ENCODE measurements around the gene SLC19A2. TPM values are rescaled to one million over a fixed set of nuclear protein-coding genes. Genes with fewer than 3 reads are reported as not detected.

Gene SLC19A2
- total RNA-seq, 4 donors from 2014 or later: 2.8 to 20.2 (median 14.9) TPM

DNA sequence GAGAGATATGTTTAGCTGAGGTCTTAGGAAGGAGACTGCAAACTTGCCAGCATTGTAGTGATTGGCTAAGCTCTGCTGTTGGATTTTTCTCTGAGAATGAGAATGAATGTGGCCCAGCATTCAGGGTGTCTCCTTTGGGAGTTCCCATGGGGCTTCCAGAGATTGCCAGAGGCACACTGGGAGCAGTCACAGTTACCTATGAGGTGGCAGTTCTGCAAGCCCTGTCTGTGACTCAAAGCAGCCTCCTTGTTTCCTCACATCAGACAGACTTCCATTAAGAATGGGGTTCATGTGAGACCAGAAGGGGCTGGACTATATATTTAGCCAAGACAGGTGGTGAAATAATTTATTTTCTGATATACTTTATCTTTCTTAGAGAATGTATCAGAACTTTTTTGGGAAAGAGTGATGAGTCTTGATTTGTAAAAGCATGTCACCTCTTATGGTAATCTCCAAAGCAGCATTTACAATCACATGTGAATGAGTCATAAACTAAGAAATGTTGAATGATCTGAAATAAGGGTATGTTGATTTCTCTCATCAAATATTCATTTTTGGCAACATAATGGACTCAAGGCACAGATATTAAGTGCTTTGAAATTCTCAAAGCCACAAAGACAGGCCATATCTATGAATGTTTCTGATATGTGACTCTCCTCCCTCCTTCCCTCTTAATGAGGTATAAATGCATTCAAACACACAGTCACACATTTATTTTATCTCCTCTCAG lies 9.5 kb upstream of the SLC19A2 start:
- DNase-seq: no peak
- Histone ChIP-seq H3K36me3 (no peaks in the 10 kb centered on the region), H3K9me3 (no peaks in the 10 kb centered on the region), H3K27ac (no peak overlapping the region), H3K4me1 (no peaks in the 10 kb centered on the region), H3K4me3 (no peak overlapping the region), H3K27me3 (no peaks in the 10 kb centered on the region)
- in situ Hi-C loops (cut with MboI; ENCODE audit: low pct_ligation_motif_present in 1 of 4, low pct_unique_long_range_greater_than_20kb in 1 of 4, low sequenced_read_pairs in 3 of 4) (no loop called here), intact Hi-C loops (cut with DNase I; ENCODE audit: low total_unique reads) (no loop called here)
- TF ChIP-seq POLR2A (IDR thresholded peaks at IDR 0.05) (no peak), EP300 (IDR thresholded peaks at IDR 0.05; ENCODE audit: low read depth) (no peak), POLR2AphosphoS5 (IDR thresholded peaks at IDR 0.05) (no peak)
- TF ChIP-seq, protein P1, sequence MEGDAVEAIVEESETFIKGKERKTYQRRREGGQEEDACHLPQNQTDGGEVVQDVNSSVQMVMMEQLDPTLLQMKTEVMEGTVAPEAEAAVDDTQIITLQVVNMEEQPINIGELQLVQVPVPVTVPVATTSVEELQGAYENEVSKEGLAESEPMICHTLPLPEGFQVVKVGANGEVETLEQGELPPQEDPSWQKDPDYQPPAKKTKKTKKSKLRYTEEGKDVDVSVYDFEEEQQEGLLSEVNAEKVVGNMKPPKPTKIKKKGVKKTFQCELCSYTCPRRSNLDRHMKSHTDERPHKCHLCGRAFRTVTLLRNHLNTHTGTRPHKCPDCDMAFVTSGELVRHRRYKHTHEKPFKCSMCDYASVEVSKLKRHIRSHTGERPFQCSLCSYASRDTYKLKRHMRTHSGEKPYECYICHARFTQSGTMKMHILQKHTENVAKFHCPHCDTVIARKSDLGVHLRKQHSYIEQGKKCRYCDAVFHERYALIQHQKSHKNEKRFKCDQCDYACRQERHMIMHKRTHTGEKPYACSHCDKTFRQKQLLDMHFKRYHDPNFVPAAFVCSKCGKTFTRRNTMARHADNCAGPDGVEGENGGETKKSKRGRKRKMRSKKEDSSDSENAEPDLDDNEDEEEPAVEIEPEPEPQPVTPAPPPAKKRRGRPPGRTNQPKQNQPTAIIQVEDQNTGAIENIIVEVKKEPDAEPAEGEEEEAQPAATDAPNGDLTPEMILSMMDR (IDR thresholded peaks at IDR 0.05): no peak

DNA sequence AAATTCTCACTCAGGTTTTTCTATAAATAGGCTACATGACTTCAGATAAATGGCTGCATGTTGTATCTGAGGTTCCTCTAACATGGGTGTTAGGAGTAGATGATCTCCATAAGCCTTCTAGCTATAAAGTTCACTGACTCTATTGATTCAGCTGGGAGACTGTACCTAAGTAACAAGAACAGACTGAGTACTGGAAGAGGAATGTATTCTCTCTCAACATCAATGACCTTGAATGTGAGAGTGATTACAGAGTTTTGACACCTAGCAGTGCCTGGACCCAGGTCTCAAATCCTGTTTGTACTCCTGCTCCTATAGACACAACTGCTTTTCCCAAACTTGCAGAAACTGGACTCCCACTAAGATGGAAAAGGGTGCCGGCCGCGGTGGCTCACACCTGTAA lies 8.6 kb upstream of the SLC19A2 start:
- no peak overlapping the region for H3K27ac ChIP-seq
- 97% methylated on average over 3 of the region's 3 CpGs; no CpG with 5 or more reads in 1 of the 2 donors for WGBS, 2 donors (ENCODE audit: low coverage in 1 of 2)
- no peaks in the 10 kb centered on the region for H3K9me3 ChIP-seq
- H3K27me3 ChIP-seq: no peaks in the 10 kb centered on the region
- H3K4me3 ChIP-seq: no peak overlapping the region
- in situ Hi-C loops (cut with MboI; ENCODE audit: low pct_ligation_motif_present in 1 of 4, low pct_unique_long_range_greater_than_20kb in 1 of 4, low sequenced_read_pairs in 3 of 4): no loop called here
- no peaks in the 10 kb centered on the region for H3K36me3 ChIP-seq
- no peak for DNase-seq
- no peaks in the 10 kb centered on the region for H3K4me1 ChIP-seq
- intact Hi-C loops (cut with DNase I; ENCODE audit: low total_unique reads): loop anchor here (5.0 kb wide), 1 partner anchor 622 kb away; no protein-coding TSS in a partner anchor
- TF ChIP-seq, protein P1 (IDR thresholded peaks at IDR 0.05): no peak
- TF ChIP-seq EP300 (IDR thresholded peaks at IDR 0.05; ENCODE audit: low read depth) (no peak), POLR2AphosphoS5 (IDR thresholded peaks at IDR 0.05) (no peak), POLR2A (IDR thresholded peaks at IDR 0.05) (no peak)

DNA sequence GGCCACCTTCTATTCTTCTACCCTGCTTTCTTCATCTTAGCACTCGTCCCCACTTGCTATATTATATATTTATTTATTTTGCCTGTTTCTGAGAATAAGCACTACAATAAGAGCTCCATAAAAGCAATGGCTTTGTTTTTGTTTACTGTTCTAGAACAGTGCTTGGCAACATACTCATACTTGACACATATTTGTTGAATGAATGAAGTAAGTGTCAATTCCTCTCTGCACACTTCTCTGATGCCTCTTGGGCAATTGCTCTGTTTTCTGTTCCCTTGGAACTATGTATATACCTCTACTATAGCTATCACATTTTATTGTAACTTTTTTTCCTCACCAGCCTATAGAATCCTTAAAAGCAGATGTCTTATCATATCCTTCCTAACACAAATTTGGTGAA lies 7.5 kb upstream of the SLC19A2 start:
- H3K27ac ChIP-seq: no peak overlapping the region
- 77 to 81% methylated on average over 1 of the region's 1 CpG for WGBS, 2 donors (ENCODE audit: low coverage in 1 of 2)
- no peaks in the 10 kb centered on the region for H3K27me3 ChIP-seq
- H3K4me1 ChIP-seq: no peaks in the 10 kb centered on the region
- no peak for TF ChIP-seq EP300 (IDR thresholded peaks at IDR 0.05; ENCODE audit: low read depth)
- TF ChIP-seq, protein P1 (IDR thresholded peaks at IDR 0.05): no peak
- no peak for TF ChIP-seq POLR2AphosphoS5 (IDR thresholded peaks at IDR 0.05)
- TF ChIP-seq POLR2A (IDR thresholded peaks at IDR 0.05): no peak
- DNase-seq: no peak
- no peak overlapping the region for H3K4me3 ChIP-seq
- intact Hi-C loops (cut with DNase I; ENCODE audit: low total_unique reads) (loop anchor here (5.0 kb wide), 1 partner anchor 621 kb away; no protein-coding TSS in a partner anchor), in situ Hi-C loops (cut with MboI; ENCODE audit: low pct_ligation_motif_present in 1 of 4, low pct_unique_long_range_greater_than_20kb in 1 of 4, low sequenced_read_pairs in 3 of 4) (no loop called here)
- H3K36me3 ChIP-seq: no peaks in the 10 kb centered on the region
- no peaks in the 10 kb centered on the region for H3K9me3 ChIP-seq

DNA sequence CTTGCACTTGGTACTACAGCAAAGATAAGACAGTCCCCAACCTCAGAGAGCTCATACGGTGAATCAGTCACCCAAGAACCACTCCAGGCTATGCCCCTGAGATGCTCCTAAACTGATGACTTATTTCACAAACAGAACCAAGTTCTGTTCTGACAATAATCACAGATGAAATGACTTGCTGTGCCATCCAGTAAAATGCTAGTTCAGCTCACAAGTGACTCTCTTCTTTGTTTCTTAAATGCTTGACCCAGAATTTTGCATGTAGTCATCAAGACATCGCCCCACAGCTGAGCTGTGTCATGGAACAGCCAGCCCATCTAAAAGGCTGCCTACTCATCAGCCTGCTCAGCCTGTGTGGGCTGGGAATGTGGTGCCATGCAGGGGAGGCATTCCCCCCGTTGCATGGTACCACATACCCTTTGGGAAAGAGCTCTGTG lies 6.1 kb upstream of the SLC19A2 start:
- H3K4me1 ChIP-seq: peaks cover 0 to 9% (median 5%) of the 10 kb centered on the region in 4 donors
- WGBS, 2 donors (ENCODE audit: low coverage in 1 of 2): 70 to 83% methylated on average over 1 to 3 of the region's 3 CpGs
- no peaks in the 10 kb centered on the region for H3K9me3 ChIP-seq
- TF ChIP-seq POLR2AphosphoS5 (IDR thresholded peaks at IDR 0.05) (no peak), POLR2A (IDR thresholded peaks at IDR 0.05) (no peak), EP300 (IDR thresholded peaks at IDR 0.05; ENCODE audit: low read depth) (no peak)
- TF ChIP-seq, protein P1 (IDR thresholded peaks at IDR 0.05): no peak
- no peak for DNase-seq
- intact Hi-C loops (cut with DNase I; ENCODE audit: low total_unique reads): loop anchor here (5.0 kb wide), 1 partner anchor 620 kb away; no protein-coding TSS in a partner anchor
- H3K4me3 ChIP-seq: no peak overlapping the region
- in situ Hi-C loops (cut with MboI; ENCODE audit: low pct_ligation_motif_present in 1 of 4, low pct_unique_long_range_greater_than_20kb in 1 of 4, low sequenced_read_pairs in 3 of 4): no loop called here
- H3K36me3 ChIP-seq: no peaks in the 10 kb centered on the region
- no peak overlapping the region for H3K27ac ChIP-seq
- H3K27me3 ChIP-seq: no peaks in the 10 kb centered on the region
